GM10248 (cell line): Measurements from ENCODE around the gene RAB20.
"Not testable (repeated sequence)": the region's sequence is repeated elsewhere in the genome, so short reads cannot be mapped to it uniquely, and the experiment has no call there.

Experiments
- CTCF ChIA-PET: fragments of 300-600 bp; sonication (Branson Sonifier 250); formaldehyde crosslinking; extraction: SDS; loops from one replicate; lab custom pipeline; 2021; ENCODE audit warnings: antibody characterized with exemption; lab: Yijun Ruan, JAX
- POLR2A ChIA-PET: fragments of 350-650 bp; sonication (Branson Sonifier 250); formaldehyde crosslinking; extraction: SDS; loops from one replicate; lab custom pipeline; 2020; ENCODE audit warnings: antibody characterized with exemption; lab: Yijun Ruan, JAX
- DNase-seq: peaks from one replicate; pipeline ENCODE4 v3.0.0; 2012; ENCODE audit errors: extremely low spot score
- TF ChIP-seq, protein P1 (sequence below): IDR thresholded peaks from 2 replicates; pipeline ENCODE4 v1.5.1; 2012; ENCODE audit warnings: mild to moderate bottlenecking, low read depth; ENCODE audit errors: extremely low read depth, missing control alignments, control extremely low read depth

Gene RAB20, protein sequence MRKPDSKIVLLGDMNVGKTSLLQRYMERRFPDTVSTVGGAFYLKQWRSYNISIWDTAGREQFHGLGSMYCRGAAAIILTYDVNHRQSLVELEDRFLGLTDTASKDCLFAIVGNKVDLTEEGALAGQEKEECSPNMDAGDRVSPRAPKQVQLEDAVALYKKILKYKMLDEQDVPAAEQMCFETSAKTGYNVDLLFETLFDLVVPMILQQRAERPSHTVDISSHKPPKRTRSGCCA

DNA sequence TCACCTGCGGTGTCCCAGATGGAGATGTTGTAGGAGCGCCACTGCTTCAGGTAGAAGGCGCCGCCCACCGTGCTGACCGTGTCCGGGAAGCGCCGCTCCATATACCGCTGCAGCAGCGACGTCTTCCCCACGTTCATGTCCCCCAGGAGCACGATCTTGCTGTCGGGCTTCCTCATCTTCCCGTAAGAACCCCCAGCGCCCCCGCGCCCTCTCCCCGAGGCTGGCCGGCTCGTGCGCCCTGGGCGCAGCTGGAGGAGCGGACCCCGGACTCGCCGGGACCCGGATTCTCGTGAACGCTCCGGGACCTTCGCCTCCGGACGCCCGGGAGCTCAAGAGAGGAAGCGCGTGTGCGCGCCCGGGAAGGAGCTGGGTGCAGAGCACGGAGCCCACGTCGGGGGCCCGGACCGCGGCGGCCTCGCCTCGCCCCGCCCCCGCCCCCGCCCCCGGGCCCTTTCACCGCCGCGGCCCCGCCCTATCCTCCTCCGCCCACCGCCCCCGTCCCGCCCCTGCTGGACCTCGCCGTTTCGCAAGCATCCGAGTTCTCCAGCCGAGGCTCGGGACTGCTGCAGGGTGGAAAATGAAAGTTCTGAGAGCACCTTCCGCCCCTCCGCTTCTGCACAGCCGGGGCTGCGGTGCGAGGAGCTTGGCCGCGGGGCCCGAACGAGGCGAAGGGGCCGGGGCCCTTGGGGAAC is at the start of gene RAB20:
TSS of gene RAB20 (minus strand) at position 379 of the 692 bp plus-strand sequence. CDS start at position 176, 203 bp downstream.
- ChIA-PET POLR2A (interaction anchor here (0.7 to 1.0 kb wide), 2 partner anchors 154 to 653 kb away, joined by 3 to 4 read pairs; no protein-coding TSS in a partner anchor), CTCF (interaction anchor here (1.2 to 1.9 kb wide), 3 partner anchors 12 to 106 kb away, joined by 3 to 6 read pairs (median 5); no protein-coding TSS in a partner anchor)
- DNase-seq: peak; percentile 90
- TF ChIP-seq, protein P1, sequence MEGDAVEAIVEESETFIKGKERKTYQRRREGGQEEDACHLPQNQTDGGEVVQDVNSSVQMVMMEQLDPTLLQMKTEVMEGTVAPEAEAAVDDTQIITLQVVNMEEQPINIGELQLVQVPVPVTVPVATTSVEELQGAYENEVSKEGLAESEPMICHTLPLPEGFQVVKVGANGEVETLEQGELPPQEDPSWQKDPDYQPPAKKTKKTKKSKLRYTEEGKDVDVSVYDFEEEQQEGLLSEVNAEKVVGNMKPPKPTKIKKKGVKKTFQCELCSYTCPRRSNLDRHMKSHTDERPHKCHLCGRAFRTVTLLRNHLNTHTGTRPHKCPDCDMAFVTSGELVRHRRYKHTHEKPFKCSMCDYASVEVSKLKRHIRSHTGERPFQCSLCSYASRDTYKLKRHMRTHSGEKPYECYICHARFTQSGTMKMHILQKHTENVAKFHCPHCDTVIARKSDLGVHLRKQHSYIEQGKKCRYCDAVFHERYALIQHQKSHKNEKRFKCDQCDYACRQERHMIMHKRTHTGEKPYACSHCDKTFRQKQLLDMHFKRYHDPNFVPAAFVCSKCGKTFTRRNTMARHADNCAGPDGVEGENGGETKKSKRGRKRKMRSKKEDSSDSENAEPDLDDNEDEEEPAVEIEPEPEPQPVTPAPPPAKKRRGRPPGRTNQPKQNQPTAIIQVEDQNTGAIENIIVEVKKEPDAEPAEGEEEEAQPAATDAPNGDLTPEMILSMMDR: no peak

DNA sequence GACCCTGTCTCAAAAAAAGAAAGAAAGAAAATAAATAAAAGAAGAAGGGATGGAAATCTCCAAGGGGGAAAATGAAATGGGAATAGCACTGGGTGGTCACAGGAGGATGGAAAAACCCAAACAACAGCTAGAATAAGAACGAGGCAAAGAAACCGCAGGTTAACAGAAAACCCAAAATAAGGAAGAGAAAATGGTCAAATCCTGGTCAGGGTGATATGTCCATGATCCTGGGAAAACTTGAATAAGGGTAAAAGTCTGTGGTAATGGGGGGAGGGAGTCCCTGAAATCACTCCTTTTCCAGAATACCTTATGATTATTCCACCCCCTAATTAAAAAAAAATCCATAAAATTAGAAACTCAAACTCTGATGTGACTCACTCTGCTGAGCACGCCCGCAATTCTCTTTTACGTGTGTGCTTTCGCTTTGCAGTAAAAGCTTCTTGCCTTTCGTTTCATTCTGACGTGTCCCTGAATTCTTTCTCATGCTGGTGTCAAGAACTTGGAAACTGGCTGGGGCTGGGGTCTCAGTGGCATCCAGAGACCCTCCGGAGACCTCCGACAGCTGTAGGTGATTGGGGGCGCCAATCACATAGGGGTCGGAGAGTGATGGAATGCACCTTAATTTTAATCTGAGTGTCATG is 49.6 kb upstream of the RAB20 start:
- TF ChIP-seq, protein P1: no peak
- POLR2A ChIA-PET: interaction anchor here (1.0 to 1.8 kb wide), 3 partner anchors 101 to 104 kb away, joined by 3 to 5 read pairs (median 3); no protein-coding TSS in a partner anchor
- CTCF ChIA-PET: interaction anchor here (1.2 to 2.4 kb wide), 2 partner anchors 13 to 17 kb away, joined by 5 to 14 read pairs; no protein-coding TSS in a partner anchor
- DNase-seq: peak; percentile 76

DNA sequence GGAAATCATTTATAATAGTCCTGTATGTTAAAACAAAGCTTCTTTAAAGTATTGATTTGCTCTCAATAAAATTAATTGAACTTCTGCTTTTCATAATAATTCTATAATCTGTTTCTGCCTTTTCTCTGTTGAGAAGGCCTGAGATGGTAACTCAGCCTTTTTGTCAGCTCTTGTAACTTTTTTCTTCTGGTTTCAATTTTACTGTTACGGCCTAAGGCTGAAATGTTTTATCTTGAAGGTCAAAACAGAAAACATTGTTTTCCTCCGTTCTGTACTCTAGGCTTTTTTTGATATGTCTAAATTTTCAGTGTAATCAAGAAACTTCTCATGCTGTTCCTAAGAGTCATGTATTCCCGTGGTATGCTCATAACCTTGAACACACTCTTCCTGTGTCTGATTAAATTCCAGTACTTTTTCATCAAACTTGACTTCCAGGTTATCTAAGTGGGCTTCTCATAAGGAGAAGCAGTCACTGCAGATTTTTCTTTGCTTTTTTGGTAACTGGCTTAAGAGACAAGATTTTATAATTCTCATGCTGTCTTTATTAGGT is 46.2 kb upstream of the RAB20 start:
- peak; percentile 61 for DNase-seq
- ChIA-PET CTCF (interaction anchor here (1.0 to 2.2 kb wide), 3 partner anchors 9 to 14 kb away, joined by 3 to 4 read pairs (median 3); no protein-coding TSS in a partner anchor), POLR2A (no interaction called here)
- TF ChIP-seq, protein P1: no peak

DNA sequence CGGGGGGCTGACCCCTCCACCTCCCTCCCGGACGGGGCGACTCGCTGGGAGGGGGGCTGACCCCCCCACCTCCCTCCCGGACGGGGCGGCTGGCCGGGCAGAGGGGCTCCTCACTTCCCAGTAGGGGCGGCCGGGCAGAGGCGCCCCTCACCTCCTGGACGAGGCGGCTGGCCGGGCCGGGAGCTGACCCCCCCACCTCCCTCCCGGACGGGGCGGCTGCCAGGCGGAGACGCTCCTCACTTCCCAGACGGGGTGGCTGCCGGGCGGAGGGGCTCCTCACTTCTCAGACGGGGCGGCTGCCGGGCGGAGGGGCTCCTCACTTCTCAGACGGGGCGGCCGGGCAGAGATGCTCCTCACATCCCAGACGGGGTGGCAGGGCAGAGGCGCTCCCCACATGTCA is 44.8 kb upstream of the RAB20 start:
- POLR2A ChIA-PET, DNase-seq, CTCF ChIA-PET: not testable (repeated sequence)

DNA sequence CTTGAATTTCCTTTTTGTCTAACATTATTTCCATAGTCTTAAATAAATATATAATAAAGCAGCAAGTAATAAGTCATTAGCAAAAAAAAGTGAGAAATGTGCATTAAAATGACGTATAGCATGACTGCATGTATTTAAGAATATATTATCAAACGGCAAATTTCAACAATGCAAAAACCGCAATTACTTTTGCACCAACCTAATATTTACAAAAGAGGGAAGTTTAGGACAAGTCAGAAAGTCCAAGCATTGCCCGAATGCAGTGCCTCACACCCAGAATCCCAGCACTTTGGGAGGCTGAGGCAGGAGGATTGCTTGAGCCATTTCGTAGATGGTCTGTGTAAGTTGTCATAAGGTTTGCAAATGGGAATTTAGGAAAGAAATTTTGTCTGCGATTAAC is 43.6 kb upstream of the RAB20 start:
- no peak for DNase-seq
- CTCF ChIA-PET: interaction anchor here (1.6 kb wide), 1 partner anchor 12 kb away, joined by 6 read pairs; no protein-coding TSS in a partner anchor
- POLR2A ChIA-PET: no interaction called here
- TF ChIP-seq, protein P1: no peak

DNA sequence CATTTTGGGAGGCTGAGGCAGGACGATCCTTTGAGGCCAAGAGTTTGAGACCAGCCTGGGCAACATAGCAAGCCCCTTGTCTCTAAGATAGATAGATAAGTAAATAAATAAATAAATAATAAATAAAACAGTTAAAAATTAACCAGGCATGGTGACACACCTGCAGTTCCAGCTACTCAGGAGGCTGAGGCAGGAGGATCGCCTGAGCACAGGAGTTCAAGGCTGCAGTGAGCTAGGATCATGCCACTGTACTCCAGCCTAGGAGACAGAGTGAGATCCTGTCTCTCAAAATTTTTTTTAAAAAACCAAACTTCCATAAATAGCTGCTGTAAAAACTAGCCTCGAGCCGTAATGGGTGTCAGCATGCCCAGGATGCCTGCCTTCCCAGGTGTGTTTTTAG is 39.5 kb upstream of the RAB20 start:
- ChIA-PET POLR2A (no interaction called here), CTCF (no interaction called here)
- no peak for DNase-seq
- TF ChIP-seq, protein P1: no peak
